Colonic mucosa (tissue), 4 donors: ENCODE data around the gene MORN1. TPM values are rescaled to one million over a fixed set of nuclear protein-coding genes. Genes with fewer than 3 reads are reported as not detected.

Source experiments
- DNase-seq: peaks from one replicate; pipeline ENCODE4 v3.0.0-alpha.2; 2020
- H3K27ac ChIP-seq: fragments of 200-600 bp; one replicate; pipeline ENCODE4 v1.8.0; 2021
- H3K27me3 ChIP-seq: fragments of 200-600 bp; one replicate; pipeline ENCODE4 v1.8.0; 2021
- H3K36me3 ChIP-seq: fragments of 200-600 bp; one replicate; pipeline ENCODE4 v1.8.0; 2021
- H3K4me1 ChIP-seq: fragments of 200-600 bp; one replicate; pipeline ENCODE4 v1.8.0; 2021; ENCODE audit warnings: mild to moderate bottlenecking
- H3K4me3 ChIP-seq: fragments of 200-600 bp; one replicate; pipeline ENCODE4 v1.8.0; 2021
- H3K9ac ChIP-seq, 2 donors: one replicate each; pipeline ENCODE4 v1.7.0; 2013; ENCODE audit warnings: control low read depth in 2 of 2, low read depth in 2 of 2, low read length in 2 of 2
- H3K9me3 ChIP-seq: fragments of 200-600 bp; one replicate; pipeline ENCODE4 v1.8.0; 2021
- intact Hi-C: fragments of 100-400 bp; cut with DNase I; formaldehyde crosslinking; loops from one replicate; pipeline ENCODE4 v1.14.1; 2022
- total RNA-seq, 2 donors: library from RNA; stranded (reverse); fragmentation: NEBNext Ultra II Directional in 1 of 2; extraction: Animal tissue kit (Norgen Biotek cat#: 25700) in 1 of 2; gene quantifications; one replicate each; pipeline ENCODE4 v1.2.1, GENCODE V29; 2021
- TF ChIP-seq, protein P1 (sequence below): fragments of 200-600 bp; IDR thresholded peaks from one replicate; pipeline ENCODE4 v1.8.0; 2022; ENCODE audit warnings: antibody characterized with exemption, mild to moderate bottlenecking
- donor health status: healthy.
- donor health status: DM: no; HTN: no; CAD: no.
- donor health status: DM: no; HTN: no; CAD: no.

MORN1 gene
- total RNA-seq, 2 donors from 2014 or later: 11.3 to 18.9 TPM

DNA sequence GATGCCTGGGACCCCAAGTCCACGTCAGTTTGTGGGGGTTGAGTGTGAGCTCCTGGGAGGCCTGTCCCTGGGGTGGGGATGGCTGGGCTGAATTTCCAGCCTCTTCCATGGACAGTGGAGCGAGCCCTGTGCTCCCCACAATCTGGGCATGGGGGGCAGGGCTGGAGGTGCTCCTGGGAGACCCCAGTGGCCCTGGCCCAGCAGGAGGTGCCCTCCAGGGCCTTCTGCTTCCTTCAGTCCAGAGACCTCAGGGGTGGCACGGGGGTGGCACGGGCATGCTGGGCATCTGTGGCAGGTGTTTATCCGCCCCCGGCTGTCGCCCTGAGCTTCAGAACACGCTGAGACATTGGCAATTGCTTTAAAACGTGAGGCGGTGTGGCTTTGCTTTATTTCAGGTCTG is 40.9 kb downstream of the MORN1 start:
- no peak overlapping the region for H3K9ac ChIP-seq

DNA sequence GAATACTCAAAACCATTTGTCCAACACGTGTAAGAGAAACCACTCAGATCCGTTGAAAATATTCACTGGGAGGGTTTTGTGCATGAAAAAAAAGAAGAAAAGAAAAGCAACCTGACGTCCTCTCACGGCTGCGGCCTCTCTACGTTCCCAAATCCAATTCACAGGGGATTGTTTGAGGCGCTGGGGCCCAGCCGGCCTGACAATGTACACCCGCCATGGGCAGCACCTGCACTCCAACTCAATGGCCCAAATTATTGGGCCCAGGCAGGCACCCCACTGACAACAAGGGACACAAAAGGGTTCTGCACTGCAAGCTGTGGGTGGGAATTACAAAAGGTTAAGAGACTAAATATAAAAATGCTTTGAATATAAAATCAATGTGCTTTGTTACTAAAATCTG is 41.5 kb downstream of the MORN1 start:
- intact Hi-C loops: no loop called here
- Histone ChIP-seq H3K9me3 (no peaks in the 10 kb centered on the region), H3K27ac (no peak overlapping the region), H3K4me1 (no peaks in the 10 kb centered on the region), H3K9ac (no peak overlapping the region), H3K36me3 (no peaks in the 10 kb centered on the region), H3K4me3 (no peak overlapping the region), H3K27me3 (no peaks in the 10 kb centered on the region)
- TF ChIP-seq, protein P1, sequence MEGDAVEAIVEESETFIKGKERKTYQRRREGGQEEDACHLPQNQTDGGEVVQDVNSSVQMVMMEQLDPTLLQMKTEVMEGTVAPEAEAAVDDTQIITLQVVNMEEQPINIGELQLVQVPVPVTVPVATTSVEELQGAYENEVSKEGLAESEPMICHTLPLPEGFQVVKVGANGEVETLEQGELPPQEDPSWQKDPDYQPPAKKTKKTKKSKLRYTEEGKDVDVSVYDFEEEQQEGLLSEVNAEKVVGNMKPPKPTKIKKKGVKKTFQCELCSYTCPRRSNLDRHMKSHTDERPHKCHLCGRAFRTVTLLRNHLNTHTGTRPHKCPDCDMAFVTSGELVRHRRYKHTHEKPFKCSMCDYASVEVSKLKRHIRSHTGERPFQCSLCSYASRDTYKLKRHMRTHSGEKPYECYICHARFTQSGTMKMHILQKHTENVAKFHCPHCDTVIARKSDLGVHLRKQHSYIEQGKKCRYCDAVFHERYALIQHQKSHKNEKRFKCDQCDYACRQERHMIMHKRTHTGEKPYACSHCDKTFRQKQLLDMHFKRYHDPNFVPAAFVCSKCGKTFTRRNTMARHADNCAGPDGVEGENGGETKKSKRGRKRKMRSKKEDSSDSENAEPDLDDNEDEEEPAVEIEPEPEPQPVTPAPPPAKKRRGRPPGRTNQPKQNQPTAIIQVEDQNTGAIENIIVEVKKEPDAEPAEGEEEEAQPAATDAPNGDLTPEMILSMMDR: no peak
- DNase-seq: no peak

More for the DNA sequence above, 40.9 kb downstream of the MORN1 start:
- Histone ChIP-seq H3K4me3 (no peak overlapping the region), H3K9me3 (no peaks in the 10 kb centered on the region), H3K4me1 (no peaks in the 10 kb centered on the region), H3K27ac (no peak overlapping the region), H3K36me3 (no peaks in the 10 kb centered on the region), H3K27me3 (no peaks in the 10 kb centered on the region)
- DNase-seq: no peak
- TF ChIP-seq, protein P1: no peak
- intact Hi-C loops: no loop called here

DNA sequence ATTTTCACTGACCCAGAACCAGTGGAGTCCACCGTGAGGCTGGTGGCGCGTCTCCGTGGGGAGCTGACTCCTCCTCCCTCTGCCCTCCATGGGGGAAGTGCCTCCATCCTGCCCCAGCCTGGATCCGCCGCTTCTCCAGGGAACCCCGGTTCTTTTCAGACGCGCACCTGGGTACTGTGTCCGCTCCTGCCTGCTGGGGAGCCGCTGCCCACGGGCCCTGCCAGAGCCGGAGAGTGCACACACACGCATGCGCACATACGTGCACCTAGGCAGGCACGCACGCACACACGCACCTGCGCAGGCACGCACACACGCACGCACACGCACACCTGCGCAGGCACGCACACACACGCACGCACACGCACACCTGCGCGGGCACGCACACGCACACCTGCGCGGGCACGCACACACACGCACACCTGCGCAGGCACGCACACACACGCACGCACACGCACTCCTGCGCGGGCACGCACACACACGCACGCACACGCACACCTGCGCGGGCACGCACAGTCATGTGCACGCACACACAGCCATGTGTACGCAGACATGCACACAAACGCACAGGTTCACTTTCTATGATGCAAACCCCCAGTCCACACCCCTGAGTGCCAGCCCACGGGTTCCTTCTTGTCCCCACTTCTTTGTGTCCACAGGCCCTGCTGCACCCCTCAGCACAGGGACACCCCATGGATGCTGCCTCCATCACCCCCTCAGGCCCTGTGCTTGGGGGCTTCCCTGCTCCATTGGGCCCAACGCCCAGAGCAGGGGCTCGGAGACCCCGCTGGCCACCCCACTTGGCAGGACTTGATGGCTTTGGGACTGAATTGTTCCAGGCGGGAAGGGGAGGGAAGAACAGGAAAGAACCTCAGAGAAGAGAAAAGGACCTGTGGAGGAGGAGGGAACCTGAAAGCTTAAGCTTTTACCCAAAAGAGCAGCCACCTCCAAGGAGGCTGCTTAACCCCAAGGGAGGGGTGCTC is 42.7 kb downstream of the MORN1 start:
- Histone ChIP-seq H3K9me3 (no peaks in the 10 kb centered on the region), H3K27me3 (no peaks in the 10 kb centered on the region), H3K9ac (no peak overlapping the region), H3K36me3 (no peaks in the 10 kb centered on the region), H3K4me3 (no peak overlapping the region), H3K27ac (no peak overlapping the region), H3K4me1 (no peaks in the 10 kb centered on the region)
- no peak for DNase-seq
- TF ChIP-seq, protein P1: no peak
- intact Hi-C loops: no loop called here

DNA sequence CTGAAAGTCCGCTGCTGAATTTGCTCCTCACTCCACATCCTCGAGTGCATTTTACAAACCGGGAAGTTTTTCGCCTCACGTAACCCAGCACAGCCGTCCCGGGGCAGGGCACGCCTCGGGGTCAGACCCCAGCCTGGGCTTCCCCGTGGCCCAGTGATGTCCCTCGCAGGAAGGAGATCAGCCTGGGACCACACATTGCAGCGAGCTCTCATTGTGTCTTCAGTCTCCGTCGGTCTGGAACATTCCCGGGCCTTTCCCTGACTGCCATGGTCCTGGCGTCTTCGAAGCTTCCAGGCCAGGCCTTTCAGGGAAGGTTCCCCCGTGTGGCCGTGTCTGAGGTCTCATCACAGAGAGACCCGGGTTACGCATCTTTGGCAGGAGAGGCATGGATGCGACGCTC is 43.5 kb downstream of the MORN1 start:
- Histone ChIP-seq H3K36me3 (no peaks in the 10 kb centered on the region), H3K27ac (no peak overlapping the region), H3K4me3 (no peak overlapping the region), H3K4me1 (no peaks in the 10 kb centered on the region), H3K27me3 (no peaks in the 10 kb centered on the region), H3K9me3 (no peaks in the 10 kb centered on the region), H3K9ac (no peak overlapping the region)
- DNase-seq: no peak
- TF ChIP-seq, protein P1: no peak
- intact Hi-C loops: no loop called here

DNA sequence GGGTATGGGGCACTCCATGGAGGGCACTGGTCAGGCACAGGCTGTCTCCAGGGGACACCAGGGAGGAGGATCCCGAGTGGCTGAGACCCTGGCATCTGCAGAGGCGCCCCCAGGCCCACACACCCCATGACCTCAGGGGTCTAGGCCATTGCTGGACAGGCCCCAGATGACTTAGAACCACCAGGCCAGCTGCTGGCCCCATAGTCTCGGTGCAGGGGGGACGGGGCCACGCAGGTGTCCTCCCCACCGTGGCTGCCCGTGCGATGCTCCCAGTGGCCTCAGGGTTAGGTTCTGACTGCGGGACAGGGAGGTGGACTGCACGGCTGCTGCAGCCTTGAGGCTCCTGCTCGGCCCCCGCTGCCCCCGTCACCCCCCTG is 44.0 kb downstream of the MORN1 start:
- Histone ChIP-seq H3K4me3 (no peak overlapping the region), H3K27me3 (no peaks in the 10 kb centered on the region), H3K9me3 (no peaks in the 10 kb centered on the region), H3K9ac (no peak overlapping the region), H3K4me1 (no peaks in the 10 kb centered on the region), H3K27ac (no peak overlapping the region), H3K36me3 (no peaks in the 10 kb centered on the region)
- TF ChIP-seq, protein P1: no peak
- no peak for DNase-seq
- intact Hi-C loops: no loop called here
